Kidney (tissue), 14 donors: ENCODE results near the gene MYH6. TPM values are rescaled to one million over a fixed set of nuclear protein-coding genes. Genes with fewer than 3 reads are reported as not detected.
A peak's percentile ranks its signal among the peaks of the same experiment; 100 is the strongest.

Source experiments
- DNase-seq, 5 donors: peaks; one replicate each; pipeline ENCODE4 v3.0.0-alpha.2; 2013 to 2020
- FAIRE-seq: peaks from 2 replicates; lab custom pipeline; 2012; peaks lifted over from hg19 to GRCh38; lab: Jason Lieb, UNC
- H3K27ac ChIP-seq, 2 donors: one replicate each; pipeline ENCODE4 v1.7.0; 2013; ENCODE audit warnings: low read depth in 2 of 2, low read length in 2 of 2, inconsistent platforms in 1 of 2
- H3K27me3 ChIP-seq: one replicate; pipeline ENCODE4 v1.7.1; 2013; ENCODE audit warnings: low read length, inconsistent platforms; ENCODE audit not compliant: control insufficient read depth, insufficient read depth
- H3K36me3 ChIP-seq, 3 donors: one replicate each; pipeline versions ENCODE4 v1.7.0 to v1.7.1; 2013; ENCODE audit warnings: low read length in 3 of 3, control low read depth in 1 of 3, inconsistent platforms in 1 of 3; ENCODE audit not compliant: insufficient read depth in 3 of 3, control insufficient read depth in 2 of 3
- H3K4me1 ChIP-seq, 3 donors: one replicate each; pipeline versions ENCODE4 v1.7.0 to v1.7.1; 2013; ENCODE audit warnings: low read length in 3 of 3, inconsistent platforms in 1 of 3, low read depth in 1 of 3; ENCODE audit not compliant: control insufficient read depth in 2 of 3, insufficient read depth in 2 of 3
- H3K4me3 ChIP-seq, 3 donors: one replicate each; pipeline versions ENCODE4 v1.7.0 to v1.8.1; 2013; ENCODE audit warnings: low read length in 3 of 3, control low read depth in 1 of 3, inconsistent platforms in 1 of 3
- H3K9ac ChIP-seq, 3 donors: one replicate each; pipeline versions ENCODE4 v1.7.0 to v1.7.1; 2013; ENCODE audit warnings: low read length in 3 of 3, control low read depth in 1 of 3, inconsistent platforms in 1 of 3
- H3K9me3 ChIP-seq, 3 donors: one replicate each; pipeline versions ENCODE4 v1.7.0 to v1.7.1; 2013; ENCODE audit warnings: low read length in 3 of 3, control low read depth in 1 of 3, inconsistent platforms in 1 of 3; ENCODE audit not compliant: control insufficient read depth in 2 of 3, insufficient read depth in 1 of 3
- CTCF ChIP-seq: IDR thresholded peaks from 3 replicates; pipeline ENCODE4 v1.5.1; 2012; ENCODE audit warnings: mild to moderate bottlenecking, moderate library complexity, borderline replicate concordance; ENCODE audit not compliant: insufficient read depth; ENCODE audit errors: extremely low read depth
- intact Hi-C: fragments of 100-400 bp; cut with DNase I; formaldehyde crosslinking; loops from one replicate; pipeline ENCODE4 v1.11.1; 2022
- polyA plus RNA-seq: library from polyadenylated mRNA; stranded (reverse); fragments of 350-450 nt; fragmentation: Illumina TruSeq; extraction: RNeasy Lipid Tissue Mini Kit (QIAGEN cat#74804); gene quantifications from one replicate; pipeline ENCODE4 v1.2.3, GENCODE V29; 2014; ENCODE audit warnings: low read depth, low replicate concordance; ENCODE audit not compliant: insufficient read depth
- total RNA-seq: library from RNA; stranded (reverse); fragmentation: NEBNext Ultra II Directional; extraction: Animal tissue kit (Norgen Biotek cat#: 25700); gene quantifications from one replicate; pipeline ENCODE4 v1.2.1, GENCODE V29; 2021
- donor health status: control.
- donor health status: control.
- donor health status: control.
- donor health status: control.
- donor health status: control.
- donor health status: DM: yes; HTN: yes; CAD: no.
- donor health status: Normal renal cell carcinoma (clear cell type).

The MYH6 gene
- total and polyA plus RNA-seq, 2 donors from 2014 or later: 0.03 to 0.13 TPM

GRCh38 chr14:23371865-23372264 lies 36.2 kb downstream of the MYH6 start:
- no peak overlapping the region for H3K9ac ChIP-seq
- TF ChIP-seq CTCF: no peak
- H3K27ac ChIP-seq: no peak overlapping the region
- DNase-seq (no peak), FAIRE-seq (no peak)
- no peak overlapping the region for H3K4me3 ChIP-seq
- H3K9me3 ChIP-seq: no peaks in the 10 kb centered on the region
- no peaks in the 10 kb centered on the region for H3K4me1 ChIP-seq
- no peaks in the 10 kb centered on the region for H3K36me3 ChIP-seq
- intact Hi-C loops: no loop called here
- no peaks in the 10 kb centered on the region for H3K27me3 ChIP-seq

- DNase-seq: no peak
- TF ChIP-seq CTCF: no peak
- no peak overlapping the region for H3K27ac ChIP-seq
- no peaks in the 10 kb centered on the region for H3K36me3 ChIP-seq
- no peak overlapping the region for H3K4me3 ChIP-seq
- no peaks in the 10 kb centered on the region for H3K9me3 ChIP-seq
- intact Hi-C loops: no loop called here
- no peaks in the 10 kb centered on the region for H3K27me3 ChIP-seq
- no peak for FAIRE-seq
- H3K9ac ChIP-seq: no peak overlapping the region
- H3K4me1 ChIP-seq: no peaks in the 10 kb centered on the region
Observed at GRCh38 chr14:23370221-23370620, 37.9 kb downstream of the MYH6 start.

GRCh38 chr14:23366426-23366921 lies 41.6 kb downstream of the MYH6 start:
- DNase-seq: peak; percentile 90 to 97 (median 95)
- Histone ChIP-seq H3K27ac (peak overlapping the region; percentile 64 to 76), H3K4me3 (peak overlapping the region in 1 of 3 donors; percentile 55), H3K36me3 (no peaks in the 10 kb centered on the region), H3K9me3 (no peaks in the 10 kb centered on the region), H3K27me3 (no peaks in the 10 kb centered on the region), H3K9ac (peak overlapping the region in 1 of 3 donors; percentile 55), H3K4me1 (peaks cover 0 to 5% (median 3%) of the 10 kb centered on the region in 3 donors)
- TF ChIP-seq CTCF: no peak
- intact Hi-C loops: no loop called here
- no peak for FAIRE-seq
